ENCODE data around the gene IGFBP4. TPM values are rescaled to one million over a fixed set of nuclear protein-coding genes. Genes with fewer than 3 reads are reported as not detected.

The IGFBP4 gene
- total RNA-seq, 1 donor from 2014 or later, result 193 TPM

DNA sequence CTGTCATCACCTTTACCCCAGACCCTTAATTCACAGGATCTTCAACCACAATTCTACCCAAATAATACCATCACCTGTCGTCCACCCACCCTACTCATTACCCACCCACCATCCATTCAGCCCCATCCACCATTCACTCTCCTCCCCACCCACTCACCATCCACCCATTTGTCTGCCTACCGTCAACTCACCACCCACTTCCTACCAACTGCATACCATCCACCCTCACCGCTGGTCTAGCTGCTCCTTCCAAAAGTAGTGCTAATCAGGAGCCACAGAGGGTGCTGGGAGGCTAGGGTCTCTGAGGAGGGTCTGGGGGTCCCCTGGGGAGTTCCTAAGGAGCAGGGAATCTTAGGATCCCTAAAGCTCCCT, 12.0 kb upstream of the IGFBP4 start:
- no peak for DNase-seq (ENCODE audit: low read depth in 2 of 2)

DNA sequence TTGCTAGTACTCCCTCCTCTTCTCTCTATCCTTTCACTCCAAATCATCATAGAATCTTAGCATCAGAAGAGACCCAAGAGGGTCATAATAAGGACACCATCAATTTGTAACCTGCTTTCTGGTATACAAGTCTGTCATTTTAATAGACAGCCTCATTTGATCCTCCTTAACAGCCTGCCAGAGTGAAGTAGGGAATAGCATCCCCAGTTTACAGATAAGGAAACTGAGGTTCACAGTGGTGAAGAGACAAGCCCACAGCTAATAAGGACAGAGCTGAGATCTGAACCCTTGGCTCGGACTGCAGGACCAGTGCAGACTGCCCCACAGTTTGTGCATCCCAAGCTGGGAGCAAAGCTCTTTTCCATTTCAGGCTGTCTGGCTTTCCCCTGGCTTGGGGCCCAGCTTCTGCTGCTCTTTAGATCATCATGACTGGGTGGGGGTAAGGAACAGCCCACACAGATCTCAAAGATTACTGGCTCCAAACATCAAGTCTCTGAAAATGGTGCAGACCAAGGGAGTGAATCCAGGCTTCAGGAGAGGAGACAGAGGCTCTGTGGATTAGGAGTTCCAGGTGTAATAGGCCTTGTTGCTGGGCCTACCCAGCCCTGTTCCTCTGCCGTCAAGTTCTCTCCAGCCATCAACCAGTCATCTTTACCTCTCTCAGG, 10.3 kb upstream of the IGFBP4 start:
- no peak for DNase-seq (ENCODE audit: low read depth in 2 of 2)

DNA sequence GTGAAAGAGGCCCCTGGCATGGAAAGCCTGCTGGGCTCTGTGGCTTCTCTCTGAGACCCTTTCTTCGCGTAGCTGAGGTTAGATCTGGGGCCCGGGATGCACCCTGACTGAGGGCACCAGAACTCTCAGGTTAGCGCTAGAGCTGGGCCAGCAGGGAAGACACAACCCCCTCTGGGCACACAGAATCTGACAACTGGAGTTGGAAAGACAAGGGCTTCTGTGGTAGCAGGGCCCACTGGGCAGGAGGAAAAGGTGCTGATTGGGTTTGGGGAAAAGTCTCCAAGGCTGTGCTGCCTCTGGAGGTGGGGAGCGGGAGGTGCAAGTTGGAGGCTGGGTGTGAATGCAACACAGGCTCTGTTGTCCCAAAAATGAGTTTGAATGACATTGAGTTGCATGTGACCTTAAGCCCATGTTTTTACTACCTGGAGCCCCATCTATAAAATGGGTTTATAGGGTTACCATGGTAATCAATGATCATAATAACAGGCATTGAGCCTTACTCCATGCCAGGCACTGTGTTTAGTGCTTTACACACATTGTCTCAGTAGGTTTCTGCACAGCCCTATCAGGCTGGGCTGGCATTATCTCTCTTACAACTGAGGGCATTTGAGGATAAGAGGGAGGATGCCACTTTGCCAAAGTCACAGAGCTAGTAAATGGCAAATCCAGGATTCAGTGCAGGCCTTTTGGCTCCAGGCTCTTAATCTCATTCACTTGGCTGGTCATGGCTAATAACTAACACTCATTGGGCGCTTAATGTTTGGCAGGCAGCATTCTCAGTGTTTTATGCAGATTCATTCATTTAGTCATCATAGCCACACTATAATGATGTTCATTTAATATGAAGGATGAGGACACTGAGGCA, 9.5 kb upstream of the IGFBP4 start:
- no peak for DNase-seq (ENCODE audit: low read depth in 2 of 2)

DNA sequence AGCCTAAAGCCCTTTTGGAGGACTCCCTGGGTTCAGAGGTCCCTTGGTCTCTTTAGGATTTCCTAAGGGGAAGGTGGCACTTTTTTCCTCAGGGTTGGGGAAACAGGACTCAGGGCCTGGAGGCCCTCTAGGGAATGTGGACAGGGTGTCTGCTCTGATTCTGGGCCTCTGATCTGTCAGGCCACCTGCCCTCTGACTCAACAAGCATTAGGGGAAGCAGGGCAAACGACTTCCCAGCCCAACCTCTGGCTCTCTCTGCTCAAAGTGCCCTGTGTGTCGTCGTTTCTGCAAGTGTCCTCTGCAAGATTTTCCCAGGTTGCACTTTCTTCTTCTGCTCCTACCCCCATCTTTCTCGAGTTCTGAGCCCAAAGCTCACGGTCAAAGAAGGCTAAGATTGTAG, 6.6 kb upstream of the IGFBP4 start:
- no peak for DNase-seq (ENCODE audit: low read depth in 2 of 2)

DNA sequence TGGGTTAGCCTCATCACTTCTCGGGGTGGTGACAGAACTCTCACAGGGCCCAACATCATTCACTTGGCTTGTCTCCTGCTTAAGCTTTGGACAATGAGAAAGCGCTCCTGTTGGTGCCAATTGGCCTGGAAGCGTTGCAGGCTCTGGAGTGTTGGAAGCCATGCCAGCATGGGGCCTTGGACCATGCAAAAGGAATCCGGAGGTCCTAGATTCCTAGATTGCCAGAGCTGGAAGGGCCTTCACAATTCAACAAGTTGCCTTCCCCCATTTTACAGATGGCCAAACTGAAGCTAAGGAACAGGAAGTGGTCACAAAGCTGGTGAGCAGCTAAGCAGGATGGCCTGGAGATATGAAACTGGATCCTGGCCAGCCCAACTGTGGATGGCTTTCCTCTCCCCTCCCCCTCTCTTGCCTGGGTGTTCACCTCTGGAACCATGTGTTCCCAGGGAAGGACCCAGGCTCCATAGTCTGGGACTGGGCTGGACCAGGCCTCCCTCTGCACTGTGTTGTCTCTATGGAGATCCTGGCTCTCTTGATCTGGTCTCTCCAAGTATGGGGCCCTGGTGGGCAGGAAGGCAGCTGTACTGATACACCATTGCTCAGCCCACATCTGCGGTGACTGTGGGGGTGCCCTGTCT, 6.0 kb upstream of the IGFBP4 start:
- no peak for DNase-seq (ENCODE audit: low read depth in 2 of 2)

DNA sequence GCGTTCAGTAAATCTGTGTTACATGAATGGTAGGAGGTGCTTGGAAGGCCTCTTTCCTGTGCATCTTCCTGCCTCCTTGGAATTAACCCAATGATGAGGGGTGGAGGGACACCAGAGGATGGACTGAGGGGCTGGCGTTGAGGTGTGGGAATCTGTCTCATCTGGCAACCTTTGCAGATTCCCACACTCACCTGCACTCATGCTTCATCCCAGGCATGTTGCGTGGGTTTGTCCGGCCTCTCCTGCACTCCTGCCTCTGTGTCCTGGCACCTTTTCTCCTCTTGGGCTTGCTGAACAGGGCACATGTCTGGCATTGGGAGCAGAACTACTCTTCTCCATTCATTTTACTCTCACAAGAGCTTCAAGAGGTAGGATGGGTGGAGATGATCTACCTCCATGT, 3.1 kb upstream of the IGFBP4 start:
- no peak for DNase-seq (ENCODE audit: low read depth in 2 of 2)

DNA sequence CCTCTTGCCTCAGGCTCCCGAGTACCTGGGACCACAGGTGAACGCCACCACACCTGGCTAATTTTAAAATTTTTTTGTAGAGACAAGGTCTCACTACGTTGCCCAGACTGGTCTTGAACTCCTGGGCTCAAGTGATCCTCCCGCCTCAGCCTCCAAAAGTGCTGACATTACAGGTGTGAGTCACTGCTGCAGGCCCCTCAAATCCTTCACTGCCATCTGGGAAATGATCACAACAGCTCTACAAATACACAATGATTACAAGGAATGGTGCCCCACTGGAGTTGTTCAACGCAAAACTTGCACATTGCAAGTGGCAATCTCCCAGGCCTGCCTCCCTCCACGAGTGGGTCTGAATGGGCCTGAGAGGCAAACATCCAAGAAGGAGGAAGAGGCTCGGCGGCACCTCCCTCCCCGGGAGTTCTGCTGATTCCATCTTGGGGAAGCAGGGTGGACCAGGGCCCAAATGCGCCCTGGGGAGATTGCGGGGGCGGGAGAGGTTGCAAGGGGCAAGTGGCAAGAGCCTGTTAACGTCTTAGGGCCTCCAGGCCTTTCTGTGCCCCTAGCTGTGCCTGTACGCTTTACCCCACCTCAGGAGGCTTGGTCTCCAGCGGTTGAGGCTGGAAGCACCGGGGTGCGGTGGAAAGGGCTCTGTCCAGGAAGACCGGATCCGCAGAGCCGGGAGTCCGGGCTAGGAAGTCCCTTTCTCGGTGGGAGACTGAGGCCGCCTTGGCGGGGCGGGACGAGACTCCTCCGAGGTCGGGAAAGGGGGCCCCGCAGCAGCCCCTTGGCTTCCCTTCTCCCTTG, 656 bp upstream of the IGFBP4 start:
- DNase-seq (ENCODE audit: low read depth in 2 of 2), result peak in 1 of 2 donors; percentile 39

DNA sequence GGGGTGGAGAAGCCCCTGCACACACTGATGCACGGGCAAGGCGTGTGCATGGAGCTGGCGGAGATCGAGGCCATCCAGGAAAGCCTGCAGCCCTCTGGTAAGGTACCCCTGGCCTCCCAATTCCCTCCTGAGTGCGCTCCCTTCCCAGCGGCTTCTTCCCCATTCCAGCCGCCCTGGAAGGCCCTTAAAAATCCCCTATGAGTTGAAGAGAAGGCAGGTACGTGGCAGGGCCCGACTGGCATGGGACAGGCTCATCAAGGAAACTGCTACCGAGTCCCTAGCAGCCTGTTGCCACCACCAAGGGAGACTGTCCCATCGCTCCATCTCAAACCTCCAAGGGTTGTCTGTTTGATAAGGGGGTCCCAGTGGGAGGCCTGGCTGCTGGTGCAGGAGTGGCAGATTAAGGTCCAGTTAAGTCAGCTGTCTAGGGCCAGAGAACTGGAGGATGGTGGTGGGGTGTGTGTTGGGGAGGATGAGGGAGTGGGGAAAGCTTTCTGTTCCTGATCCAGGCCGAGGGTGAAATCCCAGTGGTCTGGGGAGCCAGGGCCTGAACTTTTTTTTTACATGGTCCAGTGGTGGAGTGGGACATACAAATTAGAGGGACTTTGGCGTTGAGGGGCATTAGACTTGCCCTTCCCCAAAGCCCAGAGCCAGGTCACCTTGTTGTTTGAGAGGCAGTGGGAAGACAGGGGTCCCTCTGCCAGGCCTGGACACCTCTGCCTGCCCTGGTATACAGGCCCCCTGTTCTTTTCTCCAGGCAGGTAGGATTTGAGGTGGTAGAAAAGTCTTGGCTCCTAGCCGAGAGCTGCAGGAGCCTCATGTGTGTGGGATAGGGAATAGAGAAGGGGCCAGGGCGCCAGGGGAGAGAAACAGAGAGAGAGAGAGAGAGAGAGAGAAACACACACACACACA, 994 bp downstream of the IGFBP4 start:
- DNase-seq (ENCODE audit: low read depth in 2 of 2), result peak in 1 of 2 donors; percentile 26

DNA sequence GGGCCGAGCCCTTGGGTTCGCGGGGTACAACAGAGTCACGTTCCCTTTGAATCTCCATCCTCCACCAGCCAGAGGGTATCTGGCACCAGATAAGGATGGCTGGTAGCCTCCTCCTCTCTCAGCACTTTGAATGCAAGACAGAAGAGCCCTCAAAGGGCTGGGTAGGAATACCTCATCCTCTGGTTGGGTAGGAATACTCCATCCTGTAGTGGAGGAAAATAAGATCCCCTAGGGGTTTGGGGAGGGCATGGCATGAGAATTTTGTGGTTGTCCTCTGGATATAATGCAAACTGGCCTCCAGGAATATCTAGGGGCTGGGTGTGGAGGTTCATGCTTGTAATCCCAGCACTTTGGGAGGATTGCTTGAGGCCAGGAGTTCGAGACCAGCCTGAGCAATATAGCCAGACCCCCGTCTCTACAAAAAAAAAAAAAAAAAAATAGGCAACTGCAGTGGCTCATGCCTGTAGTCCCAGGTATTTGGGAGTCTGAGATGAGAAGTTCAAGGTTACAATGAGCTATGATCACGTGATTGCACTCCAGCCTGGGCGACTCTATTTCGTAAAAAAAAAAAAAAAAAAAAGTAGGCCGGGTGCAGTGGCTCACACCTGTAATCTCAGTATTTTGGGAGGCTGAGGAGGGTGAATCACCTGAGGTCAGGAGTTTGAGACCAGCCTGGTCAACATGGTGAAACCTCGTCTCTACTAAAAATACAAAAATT, 2.7 kb downstream of the IGFBP4 start:
- peak in 1 of 2 donors; percentile 27 for DNase-seq (ENCODE audit: low read depth in 2 of 2)

DNA sequence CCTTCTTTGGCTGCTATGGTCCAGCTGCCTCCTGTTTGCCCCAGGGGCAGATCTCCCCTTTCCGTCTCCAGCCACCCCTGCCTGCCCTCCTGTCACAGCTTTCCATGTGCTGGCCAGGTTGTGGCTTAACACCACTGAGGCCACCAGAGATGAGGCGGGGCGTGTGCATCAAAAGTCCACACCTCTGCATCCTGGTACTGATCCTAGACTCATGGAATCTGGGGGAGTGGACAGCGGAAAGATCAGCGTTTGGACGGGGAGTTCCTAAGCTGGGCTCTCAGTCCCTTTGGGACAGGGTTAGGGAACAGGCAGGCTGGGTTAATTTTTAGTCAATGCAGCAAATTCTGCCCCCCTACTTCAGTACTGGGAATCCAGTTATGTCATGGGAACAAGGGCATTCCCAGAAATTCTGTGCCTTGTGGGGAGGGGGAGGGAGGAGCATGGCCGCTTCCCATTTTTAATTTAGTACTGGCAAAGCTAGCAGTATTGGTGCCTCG, 3.9 kb downstream of the IGFBP4 start:
- DNase-seq (ENCODE audit: low read depth in 2 of 2), result peak in 1 of 2 donors; percentile 25

DNA sequence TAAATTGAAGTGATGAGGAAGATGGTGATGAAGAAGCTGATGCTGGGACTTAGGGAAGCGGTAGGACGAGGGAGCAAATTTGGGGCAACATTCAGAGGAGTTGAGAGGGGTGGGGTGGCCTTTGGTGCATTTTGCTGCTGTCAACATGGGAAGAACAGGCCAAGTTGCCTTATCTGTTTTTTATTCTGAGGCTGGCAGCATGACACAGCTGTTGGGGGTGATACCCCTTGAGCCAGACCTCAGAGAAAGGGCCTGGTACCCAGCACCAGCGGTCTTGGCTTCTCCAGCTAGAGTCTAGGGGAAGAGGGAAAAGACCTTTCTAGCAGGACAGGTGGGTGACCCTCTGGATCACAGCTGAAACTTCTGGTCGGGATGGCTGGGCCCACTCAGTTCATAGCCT, 4.6 kb downstream of the IGFBP4 start:
- DNase-seq (ENCODE audit: low read depth in 2 of 2), result no peak

DNA sequence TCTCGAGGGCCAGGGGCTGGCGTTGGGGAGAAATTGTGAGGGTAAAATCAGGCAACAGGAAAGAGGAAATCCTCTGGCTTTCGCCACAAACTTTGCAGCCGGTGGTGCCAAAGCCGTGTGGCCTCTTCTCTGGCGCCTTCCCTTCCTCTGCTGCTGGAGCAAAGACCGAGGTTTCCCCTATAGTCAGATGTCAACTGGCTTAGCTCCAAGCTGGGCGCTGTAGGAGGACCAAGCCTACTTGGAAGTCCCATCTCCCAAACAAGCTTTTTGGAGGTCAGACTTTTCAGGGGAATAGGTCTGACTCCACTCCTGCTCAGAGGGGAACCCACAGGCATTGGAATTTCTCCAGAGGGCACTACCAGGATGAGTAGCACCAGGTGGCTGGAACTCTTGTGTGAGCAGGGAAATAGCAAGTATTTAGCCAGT, 5.0 kb downstream of the IGFBP4 start:
- DNase-seq (ENCODE audit: low read depth in 2 of 2), result peak in 1 of 2 donors; percentile 43

DNA sequence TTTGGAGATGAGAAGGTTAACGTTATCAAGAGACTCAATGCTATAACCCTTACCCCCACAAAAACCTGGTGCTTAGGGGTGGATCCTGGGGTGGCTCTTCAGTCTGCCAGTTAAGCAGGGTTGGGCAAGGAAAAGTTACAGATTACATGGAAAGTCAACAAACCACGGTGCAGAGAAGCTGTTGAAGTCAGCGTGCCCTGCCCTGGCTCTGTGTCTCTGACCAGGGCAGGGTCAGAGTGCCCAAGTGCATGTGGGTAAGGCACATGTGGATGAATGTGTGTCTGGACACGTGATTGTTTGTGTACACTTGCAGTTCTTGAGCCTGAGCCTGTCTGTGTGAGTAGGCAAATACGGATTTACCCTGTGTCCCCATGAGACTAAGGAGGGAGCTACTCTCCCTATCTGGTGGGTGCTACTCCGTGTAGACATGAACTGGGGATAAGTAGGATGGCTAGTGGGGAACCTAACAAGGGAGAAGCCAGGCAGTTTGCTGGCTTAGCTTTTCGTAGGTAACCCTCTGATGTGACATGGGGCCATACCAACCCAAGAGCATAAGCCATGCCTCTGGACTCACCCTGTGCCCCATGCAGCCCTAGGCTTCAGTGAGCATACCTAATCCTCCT, 5.5 kb downstream of the IGFBP4 start:
- DNase-seq (ENCODE audit: low read depth in 2 of 2), result peak in 1 of 2 donors; percentile 43

DNA sequence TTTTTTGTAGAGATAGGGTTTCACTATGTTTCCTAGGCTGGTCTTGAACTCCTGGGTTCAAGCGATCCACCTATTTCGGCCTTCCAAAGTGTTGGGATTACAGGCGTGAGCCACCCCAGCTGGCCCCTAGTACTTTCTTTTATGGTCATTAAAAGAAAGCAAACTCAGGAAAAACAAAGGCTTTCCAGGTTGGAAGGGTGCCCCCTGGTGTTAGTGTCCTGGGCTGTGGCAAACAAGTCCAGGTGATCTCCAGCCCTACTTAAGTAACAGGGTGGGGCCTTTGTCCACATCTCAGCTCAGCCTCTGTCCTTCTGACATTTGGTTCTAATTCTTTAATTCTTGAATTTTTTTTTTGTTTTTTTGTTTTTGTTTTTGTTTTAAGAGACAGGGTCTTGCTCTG, 6.9 kb downstream of the IGFBP4 start:
- DNase-seq (ENCODE audit: low read depth in 2 of 2), result peak; percentile 59 to 65

DNA sequence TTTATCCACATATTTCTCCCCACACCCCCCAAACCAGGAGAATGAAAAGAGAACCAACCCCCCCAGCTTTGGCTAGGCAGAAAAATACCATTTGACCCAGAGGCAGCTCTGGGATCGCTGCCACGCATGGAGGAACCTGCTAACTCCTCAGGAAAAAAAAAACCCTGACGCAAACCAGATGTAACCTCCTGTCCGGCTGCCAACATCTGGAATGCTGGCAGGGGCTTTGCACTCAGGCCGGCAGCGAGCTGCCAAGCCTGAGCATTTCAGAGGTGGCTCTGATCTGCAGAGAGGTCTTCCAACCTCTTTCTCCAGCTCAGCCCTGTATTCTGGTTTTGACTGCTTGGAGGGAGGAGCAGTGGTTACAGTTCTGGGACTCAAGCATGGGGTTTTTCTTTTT, 8.2 kb downstream of the IGFBP4 start:
- DNase-seq (ENCODE audit: low read depth in 2 of 2), result peak in 1 of 2 donors; percentile 28

DNA sequence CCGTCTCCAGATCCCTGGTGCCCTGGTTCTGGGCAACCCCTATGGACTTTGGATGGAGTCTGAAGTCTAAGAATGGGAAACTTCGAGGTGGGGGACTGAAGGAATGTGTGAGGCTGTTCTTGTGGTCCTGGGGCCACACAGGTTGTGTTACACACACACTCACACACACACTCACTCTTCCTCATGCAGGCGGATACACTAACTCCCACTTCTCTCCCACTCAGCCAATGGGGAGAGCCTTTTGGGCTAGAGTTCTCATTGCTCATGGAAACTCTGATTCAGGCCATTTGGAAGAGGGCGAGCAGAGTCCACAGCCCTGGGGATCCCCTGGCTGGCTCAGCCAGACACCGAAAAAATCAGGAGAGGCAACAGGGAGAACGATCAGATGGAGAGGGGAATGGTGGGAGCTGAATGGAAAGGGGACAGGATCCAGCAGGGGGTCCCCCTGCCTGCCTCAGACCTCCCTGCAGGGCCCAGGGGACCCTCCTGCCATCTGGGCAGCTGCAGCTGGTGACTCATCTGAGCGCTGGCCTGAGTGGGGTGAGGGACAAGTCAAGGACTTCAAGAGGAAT, 9.1 kb downstream of the IGFBP4 start:
- peak; percentile 85 to 86 for DNase-seq (ENCODE audit: low read depth in 2 of 2)

DNA sequence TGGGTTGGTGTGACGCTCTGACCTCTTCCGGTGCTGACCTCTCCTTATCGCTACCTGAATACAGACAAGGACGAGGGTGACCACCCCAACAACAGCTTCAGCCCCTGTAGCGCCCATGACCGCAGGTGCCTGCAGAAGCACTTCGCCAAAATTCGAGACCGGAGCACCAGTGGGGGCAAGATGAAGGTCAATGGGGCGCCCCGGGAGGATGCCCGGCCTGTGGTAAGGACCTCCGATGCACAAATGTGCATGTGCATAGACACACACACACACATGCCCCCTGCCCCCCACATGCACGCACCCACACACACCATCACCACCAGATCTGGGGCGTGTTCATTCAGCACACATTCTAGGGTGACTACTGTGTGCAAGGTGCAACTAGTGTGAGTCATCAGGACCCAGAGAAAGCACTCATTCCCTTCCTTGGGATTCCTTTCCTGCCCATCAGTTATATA, 9.7 kb downstream of the IGFBP4 start:
- peak in 1 of 2 donors; percentile 30 for DNase-seq (ENCODE audit: low read depth in 2 of 2)

DNA sequence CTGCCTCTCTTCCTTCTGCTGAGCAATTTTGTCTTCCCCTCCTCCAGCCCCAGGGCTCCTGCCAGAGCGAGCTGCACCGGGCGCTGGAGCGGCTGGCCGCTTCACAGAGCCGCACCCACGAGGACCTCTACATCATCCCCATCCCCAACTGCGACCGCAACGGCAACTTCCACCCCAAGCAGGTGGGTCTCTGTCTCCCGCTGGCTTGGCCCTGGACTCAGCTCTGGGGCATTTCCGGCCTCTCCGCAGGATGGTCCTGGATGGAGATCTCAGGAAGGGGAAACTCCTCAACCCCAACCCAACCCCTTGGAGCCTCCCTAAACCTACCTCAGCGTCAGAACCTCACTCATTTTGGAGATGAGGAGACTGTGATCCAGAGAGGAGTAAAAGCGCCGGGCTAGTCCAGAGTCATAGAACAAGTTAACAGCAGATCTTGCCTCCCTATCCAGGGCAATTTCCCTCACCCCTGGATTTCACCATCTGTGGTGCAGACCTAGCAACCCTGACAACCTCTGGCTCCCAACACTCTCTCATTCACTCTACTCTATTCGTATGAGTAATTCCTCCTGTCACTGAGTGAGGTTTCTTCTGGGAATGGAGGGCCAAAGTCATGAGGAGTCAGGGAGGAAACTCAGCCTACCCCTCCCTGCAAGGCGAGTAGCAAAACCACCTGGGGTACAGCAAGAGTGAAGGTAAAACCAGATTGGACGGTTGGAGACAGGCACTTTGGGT, 10.8 kb downstream of the IGFBP4 start:
- peak in 1 of 2 donors; percentile 26 for DNase-seq (ENCODE audit: low read depth in 2 of 2)

Measured in lung microvascular endothelial cell (primary cell).